Measurements from ENCODE around the gene KLHDC7A. TPM values are rescaled to one million over a fixed set of nuclear protein-coding genes. Genes with fewer than 3 reads are reported as not detected.

Gene KLHDC7A
- total RNA-seq, 1 experiment from 2014 or later = 0.20 TPM

DNA sequence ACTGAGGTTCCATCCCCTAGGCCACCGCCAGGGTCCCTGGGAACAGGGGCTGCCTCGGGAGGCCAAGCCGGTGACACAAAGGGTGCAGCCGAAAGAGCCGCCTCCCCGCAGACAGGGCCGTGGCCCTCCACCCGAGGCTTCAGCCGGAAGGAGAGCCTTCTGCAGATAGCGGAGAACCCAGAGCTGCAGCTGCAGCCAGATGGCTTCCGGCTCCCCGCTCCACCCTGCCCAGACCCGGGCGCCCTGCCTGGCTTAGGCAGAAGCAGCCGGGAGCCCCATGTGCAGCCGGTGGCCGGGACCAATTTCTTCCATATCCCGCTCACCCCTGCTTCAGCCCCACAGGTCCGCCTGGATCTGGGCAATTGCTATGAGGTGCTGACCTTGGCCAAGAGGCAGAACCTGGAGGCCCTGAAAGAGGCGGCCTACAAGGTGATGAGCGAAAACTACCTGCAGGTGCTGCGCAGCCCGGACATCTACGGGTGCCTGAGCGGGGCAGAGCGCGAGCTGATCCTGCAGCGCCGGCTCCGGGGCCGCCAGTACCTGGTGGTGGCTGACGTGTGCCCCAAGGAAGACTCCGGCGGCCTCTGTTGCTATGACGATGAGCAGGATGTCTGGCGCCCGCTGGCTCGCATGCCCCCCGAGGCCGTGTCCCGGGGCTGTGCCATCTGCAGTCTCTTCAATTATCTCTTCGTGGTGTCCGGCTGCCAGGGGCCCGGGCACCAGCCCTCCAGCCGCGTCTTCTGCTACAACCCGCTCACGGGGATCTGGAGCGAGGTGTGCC lies 1.4 kb downstream of the KLHDC7A start:
- POLR2A ChIA-PET (ENCODE audit: unreplicated experiment) = no interaction called here
- peaks cover 16% of the 10 kb centered on the region; the same call in 1 of the 2 replicates for H3F3A ChIP-seq (ENCODE audit: insufficient read depth, low read depth)
- H3K4me3 ChIP-seq = no peak overlapping the region

GRCh38 chr1:18482721-18483425 lies 2.1 kb downstream of the KLHDC7A start:
- H3K27ac ChIP-seq = no peak overlapping the region
- no peaks in the 10 kb centered on the region for H4K20me1 ChIP-seq (ENCODE audit: insufficient read depth)
- ChIA-PET POLR2A (ENCODE audit: unreplicated experiment) (no interaction called here), CTCF (no interaction called here)
- H3K36me3 ChIP-seq (ENCODE audit: low read depth) = no peaks in the 10 kb centered on the region
- no peak overlapping the region for H3K4me3 ChIP-seq
- no peaks in the 10 kb centered on the region for H3K79me2 ChIP-seq (ENCODE audit: low read depth)
- no peak for DNase-seq
- H3K4me2 ChIP-seq = no peak overlapping the region
- no peaks in the 10 kb centered on the region for H3K9me3 ChIP-seq (ENCODE audit: insufficient read depth, low read depth)
- no peaks in the 10 kb centered on the region for H3K9me2 ChIP-seq (ENCODE audit: insufficient read depth)
- H3K27me3 ChIP-seq (ENCODE audit: insufficient read depth, low read depth) = no peaks in the 10 kb centered on the region
- peaks cover 27% of the 10 kb centered on the region for H3K4me1 ChIP-seq (replicated peaks; ENCODE audit: insufficient read depth)
- peaks cover 16% of the 10 kb centered on the region; the same call in 1 of the 2 replicates for H3F3A ChIP-seq (ENCODE audit: insufficient read depth, low read depth)
- no peak for TF ChIP-seq EZH2 (IDR thresholded peaks at IDR 0.05; ENCODE audit: low read depth)
- TF ChIP-seq, protein P1, sequence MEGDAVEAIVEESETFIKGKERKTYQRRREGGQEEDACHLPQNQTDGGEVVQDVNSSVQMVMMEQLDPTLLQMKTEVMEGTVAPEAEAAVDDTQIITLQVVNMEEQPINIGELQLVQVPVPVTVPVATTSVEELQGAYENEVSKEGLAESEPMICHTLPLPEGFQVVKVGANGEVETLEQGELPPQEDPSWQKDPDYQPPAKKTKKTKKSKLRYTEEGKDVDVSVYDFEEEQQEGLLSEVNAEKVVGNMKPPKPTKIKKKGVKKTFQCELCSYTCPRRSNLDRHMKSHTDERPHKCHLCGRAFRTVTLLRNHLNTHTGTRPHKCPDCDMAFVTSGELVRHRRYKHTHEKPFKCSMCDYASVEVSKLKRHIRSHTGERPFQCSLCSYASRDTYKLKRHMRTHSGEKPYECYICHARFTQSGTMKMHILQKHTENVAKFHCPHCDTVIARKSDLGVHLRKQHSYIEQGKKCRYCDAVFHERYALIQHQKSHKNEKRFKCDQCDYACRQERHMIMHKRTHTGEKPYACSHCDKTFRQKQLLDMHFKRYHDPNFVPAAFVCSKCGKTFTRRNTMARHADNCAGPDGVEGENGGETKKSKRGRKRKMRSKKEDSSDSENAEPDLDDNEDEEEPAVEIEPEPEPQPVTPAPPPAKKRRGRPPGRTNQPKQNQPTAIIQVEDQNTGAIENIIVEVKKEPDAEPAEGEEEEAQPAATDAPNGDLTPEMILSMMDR (conservative IDR thresholded peaks at IDR 0.05) = no peak
- H2AFZ ChIP-seq = no peak overlapping the region
- BruUV-seq (replicated peaks) = no TSS peak
- intact Hi-C loops (cut with micrococcal nuclease; ENCODE audit: unreplicated experiment) = no loop called here

More for the DNA sequence above, 1.4 kb downstream of the KLHDC7A start:
- H3K4me2 ChIP-seq = peak overlapping the region; percentile 67
- no peaks in the 10 kb centered on the region for H3K9me3 ChIP-seq (ENCODE audit: insufficient read depth, low read depth)
- H4K20me1 ChIP-seq (ENCODE audit: insufficient read depth) = no peaks in the 10 kb centered on the region
- no peaks in the 10 kb centered on the region for H3K27me3 ChIP-seq (ENCODE audit: insufficient read depth, low read depth)
- H3K79me2 ChIP-seq (ENCODE audit: low read depth) = no peaks in the 10 kb centered on the region
- H3K4me1 ChIP-seq (replicated peaks; ENCODE audit: insufficient read depth) = peaks cover 27% of the 10 kb centered on the region
- CTCF ChIA-PET = no interaction called here
- BruUV-seq (replicated peaks) = no TSS peak
- H3K27ac ChIP-seq = no peak overlapping the region
- no peak for TF ChIP-seq EZH2 (IDR thresholded peaks at IDR 0.05; ENCODE audit: low read depth)
- TF ChIP-seq, protein P1 (conservative IDR thresholded peaks at IDR 0.05) = no peak
- no peak overlapping the region for H2AFZ ChIP-seq
- H3K9me2 ChIP-seq (ENCODE audit: insufficient read depth) = no peaks in the 10 kb centered on the region
- no peaks in the 10 kb centered on the region for H3K36me3 ChIP-seq (ENCODE audit: low read depth)
- intact Hi-C loops (cut with micrococcal nuclease; ENCODE audit: unreplicated experiment) = no loop called here
- no peak for DNase-seq

GRCh38 chr1:18484276-18484675 lies 3.5 kb downstream of the KLHDC7A start:
- no peak overlapping the region for H2AFZ ChIP-seq
- no peaks in the 10 kb centered on the region for H3K9me2 ChIP-seq (ENCODE audit: insufficient read depth)
- POLR2A ChIA-PET (ENCODE audit: unreplicated experiment) = no interaction called here
- H3K4me2 ChIP-seq = no peak overlapping the region
- no peak for DNase-seq
- no TSS peak for BruUV-seq (replicated peaks)
- peaks cover 24% of the 10 kb centered on the region for H3K4me1 ChIP-seq (replicated peaks; ENCODE audit: insufficient read depth)
- H3K36me3 ChIP-seq (ENCODE audit: low read depth) = no peaks in the 10 kb centered on the region
- H3K4me3 ChIP-seq = no peak overlapping the region
- no peaks in the 10 kb centered on the region for H3K27me3 ChIP-seq (ENCODE audit: insufficient read depth, low read depth)
- H3F3A ChIP-seq (ENCODE audit: insufficient read depth, low read depth) = peaks cover 13% of the 10 kb centered on the region; the same call in 1 of the 2 replicates
- TF ChIP-seq, protein P1 (conservative IDR thresholded peaks at IDR 0.05) = no peak
- TF ChIP-seq EZH2 (IDR thresholded peaks at IDR 0.05; ENCODE audit: low read depth) = no peak
- H3K9me3 ChIP-seq (ENCODE audit: insufficient read depth, low read depth) = no peaks in the 10 kb centered on the region
- intact Hi-C loops (cut with micrococcal nuclease; ENCODE audit: unreplicated experiment) = no loop called here
- CTCF ChIA-PET = interaction anchor here (0.6 kb wide), 1 partner anchor 72 kb away, joined by 5 read pairs; no protein-coding TSS in a partner anchor
- no peak overlapping the region for H3K27ac ChIP-seq
- H3K79me2 ChIP-seq (ENCODE audit: low read depth) = no peaks in the 10 kb centered on the region
- no peaks in the 10 kb centered on the region for H4K20me1 ChIP-seq (ENCODE audit: insufficient read depth)

Measured in PC-9 (cell line).